NCI-H510A (cell line): Measurements from ENCODE around the gene ABCA2.

Experiments used
- DNase-seq: peaks from one replicate; lab custom pipeline; 2025; lab: John Stamatoyannopoulos, UW

ABCA2 gene

GRCh38 chr9:137027369-137028262 lies at the start of gene ABCA2:
Gene ABCA2 (minus strand): TSS chr9:137028237. CDS start chr9:137028140, 97 bp downstream.
- DNase-seq = no peak

- no peak for DNase-seq
Observed at GRCh38 chr9:137077010-137077747, 49.1 kb upstream of the ABCA2 start, which contains the start of gene UAP1L1. Gene UAP1L1 (plus strand): TSS chr9:137077517. CDS start chr9:137077533, 16 bp downstream.

- no peak for DNase-seq
Observed at GRCh38 chr9:137076636-137077009, 48.6 kb upstream of the ABCA2 start.

- no peak for DNase-seq
Observed at GRCh38 chr9:137075275-137075775, 47.3 kb upstream of the ABCA2 start.

GRCh38 chr9:137074657-137075274 lies 46.7 kb upstream of the ABCA2 start:
- DNase-seq = no peak

GRCh38 chr9:137073992-137074399 lies 46.0 kb upstream of the ABCA2 start:
- no peak for DNase-seq

- no peak for DNase-seq
Observed at GRCh38 chr9:137071282-137071681, 43.2 kb upstream of the ABCA2 start.

GRCh38 chr9:137070906-137071275 lies 42.9 kb upstream of the ABCA2 start:
- no peak for DNase-seq

- DNase-seq = peak; percentile 93
Observed at GRCh38 chr9:137070201-137070905, 42.3 kb upstream of the ABCA2 start, which contains the start of gene SAPCD2. Gene SAPCD2 (minus strand): TSS chr9:137070557. CDS start chr9:137070460, 97 bp downstream.

GRCh38 chr9:137069508-137070091 lies 41.6 kb upstream of the ABCA2 start:
- no peak for DNase-seq

GRCh38 chr9:137068539-137069507 lies 40.8 kb upstream of the ABCA2 start:
- DNase-seq = no peak

GRCh38 chr9:137067860-137068538 lies 40.0 kb upstream of the ABCA2 start:
- peak; percentile 55 for DNase-seq

GRCh38 chr9:137066096-137066861 lies 38.2 kb upstream of the ABCA2 start:
- DNase-seq = no peak

GRCh38 chr9:137065336-137065967 lies 37.4 kb upstream of the ABCA2 start:
- DNase-seq = no peak

- no peak for DNase-seq
Observed at GRCh38 chr9:137064880-137065164, 36.8 kb upstream of the ABCA2 start.

GRCh38 chr9:137064027-137064879 lies 36.2 kb upstream of the ABCA2 start:
- DNase-seq = no peak

GRCh38 chr9:137063311-137064026 lies 35.4 kb upstream of the ABCA2 start:
- DNase-seq = no peak
